Esophagus squamous epithelium (tissue), 5 donors: Measurements from ENCODE around the gene CCR9. TPM values are rescaled to one million over a fixed set of nuclear protein-coding genes. Genes with fewer than 3 reads are reported as not detected.

Source experiments
- DNase-seq: peaks from one replicate; lab custom pipeline; 2025; lab: John Stamatoyannopoulos, UW
- H3K27ac ChIP-seq, 4 donors: fragments of 200-600 bp; sonication (generic); one replicate each; pipeline ENCODE4 v1.5.1; 2016 to 2019; ENCODE audit warnings: mild to moderate bottlenecking in 1 of 4
- H3K27me3 ChIP-seq, 4 donors: fragments of 200-600 bp; sonication (generic); 1 replicate in 3 of 4; 2 replicates in 1 of 4; pipeline versions ENCODE4 v1.5.1 to v1.6.0; 2017 to 2021; ENCODE audit warnings: antibody characterized with exemption in 1 of 4
- H3K36me3 ChIP-seq, 3 donors: fragments of 200-600 bp; sonication (generic); one replicate each; pipeline ENCODE4 v1.5.1; 2016 to 2019
- H3K4me1 ChIP-seq, 3 donors: fragments of 200-600 bp; sonication (generic); one replicate each; pipeline ENCODE4 v1.5.1; 2017 to 2019
- H3K4me3 ChIP-seq, 4 donors: fragments of 200-600 bp; sonication (generic); 1 replicate in 3 of 4; 2 replicates in 1 of 4; pipeline ENCODE4 v1.5.1; 2016 to 2019; ENCODE audit warnings: mild to moderate bottlenecking in 2 of 4, moderate library complexity in 1 of 4
- H3K9me3 ChIP-seq, 3 donors: fragments of 200-600 bp; sonication (generic); one replicate each; pipeline ENCODE4 v1.5.1; 2016 to 2019
- CTCF ChIP-seq, 6 experiments: fragments of 450-650 bp in 4 of 6; fragments of 200-600 bp in 2 of 6; sonication (generic) in 2 of 6; IDR thresholded peaks; one replicate each; pipeline ENCODE4 v1.5.1; 2016 to 2019; ENCODE audit warnings: antibody characterized with exemption in 6 of 6, mild to moderate bottlenecking in 4 of 6, moderate library complexity in 4 of 6
- POLR2A ChIP-seq, 4 donors: fragments of 450-650 bp; IDR thresholded peaks; one replicate each; pipeline ENCODE4 v1.6.1; 2017; ENCODE audit warnings: antibody characterized with exemption in 4 of 4, mild to moderate bottlenecking in 4 of 4, moderate library complexity in 3 of 4
- WGBS, 2 donors: methylation state at CpG; one replicate each; pipeline ENCODE4 v1.1.5; 2018; 5-methylcytosine and 5-hydroxymethylcytosine counted together
- intact Hi-C: fragments of 100-400 bp; cut with DNase I; formaldehyde crosslinking; loops from one replicate; pipeline ENCODE4 v1.15.0; 2022
- total RNA-seq, 4 donors: library from RNA; depleted of rRNA; stranded (reverse); fragments of >200 nt; gene quantifications; one replicate each; pipeline ENCODE4 v1.1.0, GENCODE V29; 2016
- donor health status: DM: yes; HTN: yes; CAD: no.

Gene CCR9
- total RNA-seq, 4 donors from 2014 or later: not detected

- H3K9me3 ChIP-seq: no peaks in the 10 kb centered on the region
- H3K4me3 ChIP-seq: no peak overlapping the region
- no peaks in the 10 kb centered on the region for H3K27me3 ChIP-seq
- intact Hi-C loops: no loop called here
- no peaks in the 10 kb centered on the region for H3K36me3 ChIP-seq
- H3K4me1 ChIP-seq: peaks cover 0 to 13% (median 7%) of the 10 kb centered on the region in 3 donors
- no peak for TF ChIP-seq CTCF (IDR thresholded peaks at IDR 0.05)
- DNase-seq: no peak
- no peak overlapping the region for H3K27ac ChIP-seq
- 63 to 71% methylated on average over 3 to 4 of the region's 4 CpGs for WGBS, 2 donors
Measured at GRCh38 chr3:45910892-45911291, 24.5 kb downstream of the CCR9 start.

GRCh38 chr3:45911511-45912226, 25.3 kb downstream of the CCR9 start:
- WGBS, 2 donors: 84 to 95% methylated on average over 9 to 11 of the region's 11 CpGs
- Histone ChIP-seq H3K9me3 (no peaks in the 10 kb centered on the region), H3K4me3 (no peak overlapping the region), H3K27me3 (no peaks in the 10 kb centered on the region), H3K36me3 (no peaks in the 10 kb centered on the region), H3K4me1 (peaks cover 0 to 21% (median 12%) of the 10 kb centered on the region in 3 donors), H3K27ac (no peak overlapping the region)
- intact Hi-C loops: no loop called here
- DNase-seq: no peak
- TF ChIP-seq CTCF (IDR thresholded peaks at IDR 0.05): no peak
- TF ChIP-seq POLR2A (IDR thresholded peaks at IDR 0.05): no peak

GRCh38 chr3:45912435-45912834, 26.1 kb downstream of the CCR9 start:
- TF ChIP-seq POLR2A (IDR thresholded peaks at IDR 0.05) (no peak), CTCF (IDR thresholded peaks at IDR 0.05) (no peak)

GRCh38 chr3:45914362-45915058, 28.2 kb downstream of the CCR9 start:
- 91 to 100% methylated on average over 3 to 6 of the region's 7 CpGs for WGBS, 2 donors
- Histone ChIP-seq H3K4me1 (peaks cover 0 to 29% (median 12%) of the 10 kb centered on the region in 3 donors), H3K4me3 (no peak overlapping the region), H3K36me3 (peaks cover 0 to 25% (median 0%) of the 10 kb centered on the region in 3 donors), H3K27me3 (no peaks in the 10 kb centered on the region), H3K27ac (no peak overlapping the region), H3K9me3 (no peaks in the 10 kb centered on the region)
- no peak for DNase-seq
- intact Hi-C loops: no loop called here
- TF ChIP-seq CTCF (IDR thresholded peaks at IDR 0.05) (no peak), POLR2A (IDR thresholded peaks at IDR 0.05) (no peak)

More at GRCh38 chr3:45912435-45912834, 26.1 kb downstream of the CCR9 start:
- intact Hi-C loops: no loop called here
- Histone ChIP-seq H3K4me3 (no peak overlapping the region), H3K9me3 (no peaks in the 10 kb centered on the region), H3K36me3 (peaks cover 0 to 4% (median 0%) of the 10 kb centered on the region in 3 donors), H3K27me3 (no peaks in the 10 kb centered on the region), H3K27ac (no peak overlapping the region), H3K4me1 (peaks cover 0 to 25% (median 12%) of the 10 kb centered on the region in 3 donors)
- WGBS, 2 donors: 91 to 95% methylated on average over 3 to 6 of the region's 6 CpGs
- no peak for DNase-seq

GRCh38 chr3:45915059-45915439, 28.7 kb downstream of the CCR9 start:
- H3K27ac ChIP-seq: no peak overlapping the region
- peaks cover 0 to 29% (median 12%) of the 10 kb centered on the region in 3 donors for H3K4me1 ChIP-seq
- WGBS, 2 donors: 74 to 80% methylated on average over 7 to 8 of the region's 9 CpGs
- H3K36me3 ChIP-seq: peaks cover 0 to 30% (median 0%) of the 10 kb centered on the region in 3 donors
- DNase-seq: no peak
- no peaks in the 10 kb centered on the region for H3K9me3 ChIP-seq
- TF ChIP-seq CTCF (IDR thresholded peaks at IDR 0.05): no peak
- no peak for TF ChIP-seq POLR2A (IDR thresholded peaks at IDR 0.05)
- no peaks in the 10 kb centered on the region for H3K27me3 ChIP-seq
- intact Hi-C loops: no loop called here
- H3K4me3 ChIP-seq: no peak overlapping the region
